ENCODE results near the gene GFOD1. TPM values are rescaled to one million over a fixed set of nuclear protein-coding genes. Genes with fewer than 3 reads are reported as not detected.

The GFOD1 gene
- total RNA-seq, 1 experiment from 2014 or later = 0.62 TPM

DNA sequence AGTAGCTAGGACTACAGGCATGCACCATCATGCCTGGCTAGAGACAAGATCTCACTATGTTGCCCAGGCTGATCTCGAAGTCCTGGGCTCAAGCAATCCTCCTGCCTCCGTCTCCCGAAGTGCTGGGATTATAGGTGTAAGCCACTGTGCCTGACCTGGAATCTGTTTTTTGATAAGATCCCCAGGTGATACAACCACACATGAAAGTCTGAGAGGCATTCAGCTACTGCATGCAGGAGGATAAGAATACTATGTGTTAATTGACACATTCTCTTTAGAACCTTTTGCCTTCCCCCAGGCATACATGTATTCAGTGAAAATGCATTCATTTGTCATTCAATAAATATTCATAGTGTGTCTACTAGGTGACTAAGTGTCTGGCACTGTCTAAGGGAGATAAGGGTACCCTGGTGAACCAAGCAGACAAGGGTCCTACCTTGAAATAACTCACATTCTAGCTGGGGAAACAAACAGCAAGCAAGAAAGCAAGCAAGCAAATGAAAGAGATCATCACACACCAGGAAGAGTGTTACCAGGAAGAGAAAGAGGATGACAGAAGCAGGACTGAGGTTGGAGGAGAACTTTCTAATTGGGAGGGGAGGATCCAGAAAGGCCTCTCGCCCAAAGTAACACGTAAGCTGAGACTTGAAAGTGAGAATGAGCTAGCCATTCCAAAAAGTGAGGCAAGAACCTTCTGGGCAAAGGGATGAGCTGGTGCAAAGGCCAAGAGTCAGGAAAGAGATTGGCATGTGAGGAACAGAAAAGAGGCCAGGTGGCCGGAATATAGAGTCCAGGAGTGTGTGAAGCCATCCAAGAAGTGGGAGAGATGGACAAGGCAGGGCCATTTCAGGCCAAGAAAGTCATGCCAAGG is 6.5 kb downstream of the GFOD1 start:
- ATAC-seq (no peak), DNase-seq (ENCODE audit: low read depth, low spot score) (no peak)
- H3K4me3 ChIP-seq (ENCODE audit: low read depth in 2 of 2, low read length in 2 of 2) = no peak overlapping the region
- TF ChIP-seq POLR2AphosphoS5 (IDR thresholded peaks at IDR 0.05; ENCODE audit: low read depth, low read length) (no peak), TCF7L2 (IDR thresholded peaks at IDR 0.05; ENCODE audit: low read depth, low read length) (no peak), SIN3A (IDR thresholded peaks at IDR 0.05; ENCODE audit: borderline replicate concordance, insufficient read depth, low read depth, low read length) (no peak)
- TF ChIP-seq, protein P1, sequence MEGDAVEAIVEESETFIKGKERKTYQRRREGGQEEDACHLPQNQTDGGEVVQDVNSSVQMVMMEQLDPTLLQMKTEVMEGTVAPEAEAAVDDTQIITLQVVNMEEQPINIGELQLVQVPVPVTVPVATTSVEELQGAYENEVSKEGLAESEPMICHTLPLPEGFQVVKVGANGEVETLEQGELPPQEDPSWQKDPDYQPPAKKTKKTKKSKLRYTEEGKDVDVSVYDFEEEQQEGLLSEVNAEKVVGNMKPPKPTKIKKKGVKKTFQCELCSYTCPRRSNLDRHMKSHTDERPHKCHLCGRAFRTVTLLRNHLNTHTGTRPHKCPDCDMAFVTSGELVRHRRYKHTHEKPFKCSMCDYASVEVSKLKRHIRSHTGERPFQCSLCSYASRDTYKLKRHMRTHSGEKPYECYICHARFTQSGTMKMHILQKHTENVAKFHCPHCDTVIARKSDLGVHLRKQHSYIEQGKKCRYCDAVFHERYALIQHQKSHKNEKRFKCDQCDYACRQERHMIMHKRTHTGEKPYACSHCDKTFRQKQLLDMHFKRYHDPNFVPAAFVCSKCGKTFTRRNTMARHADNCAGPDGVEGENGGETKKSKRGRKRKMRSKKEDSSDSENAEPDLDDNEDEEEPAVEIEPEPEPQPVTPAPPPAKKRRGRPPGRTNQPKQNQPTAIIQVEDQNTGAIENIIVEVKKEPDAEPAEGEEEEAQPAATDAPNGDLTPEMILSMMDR (IDR thresholded peaks at IDR 0.05) = no peak
- TF ChIP-seq, protein P2, sequence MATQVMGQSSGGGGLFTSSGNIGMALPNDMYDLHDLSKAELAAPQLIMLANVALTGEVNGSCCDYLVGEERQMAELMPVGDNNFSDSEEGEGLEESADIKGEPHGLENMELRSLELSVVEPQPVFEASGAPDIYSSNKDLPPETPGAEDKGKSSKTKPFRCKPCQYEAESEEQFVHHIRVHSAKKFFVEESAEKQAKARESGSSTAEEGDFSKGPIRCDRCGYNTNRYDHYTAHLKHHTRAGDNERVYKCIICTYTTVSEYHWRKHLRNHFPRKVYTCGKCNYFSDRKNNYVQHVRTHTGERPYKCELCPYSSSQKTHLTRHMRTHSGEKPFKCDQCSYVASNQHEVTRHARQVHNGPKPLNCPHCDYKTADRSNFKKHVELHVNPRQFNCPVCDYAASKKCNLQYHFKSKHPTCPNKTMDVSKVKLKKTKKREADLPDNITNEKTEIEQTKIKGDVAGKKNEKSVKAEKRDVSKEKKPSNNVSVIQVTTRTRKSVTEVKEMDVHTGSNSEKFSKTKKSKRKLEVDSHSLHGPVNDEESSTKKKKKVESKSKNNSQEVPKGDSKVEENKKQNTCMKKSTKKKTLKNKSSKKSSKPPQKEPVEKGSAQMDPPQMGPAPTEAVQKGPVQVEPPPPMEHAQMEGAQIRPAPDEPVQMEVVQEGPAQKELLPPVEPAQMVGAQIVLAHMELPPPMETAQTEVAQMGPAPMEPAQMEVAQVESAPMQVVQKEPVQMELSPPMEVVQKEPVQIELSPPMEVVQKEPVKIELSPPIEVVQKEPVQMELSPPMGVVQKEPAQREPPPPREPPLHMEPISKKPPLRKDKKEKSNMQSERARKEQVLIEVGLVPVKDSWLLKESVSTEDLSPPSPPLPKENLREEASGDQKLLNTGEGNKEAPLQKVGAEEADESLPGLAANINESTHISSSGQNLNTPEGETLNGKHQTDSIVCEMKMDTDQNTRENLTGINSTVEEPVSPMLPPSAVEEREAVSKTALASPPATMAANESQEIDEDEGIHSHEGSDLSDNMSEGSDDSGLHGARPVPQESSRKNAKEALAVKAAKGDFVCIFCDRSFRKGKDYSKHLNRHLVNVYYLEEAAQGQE (IDR thresholded peaks at IDR 0.05; ENCODE audit: insufficient read depth in 1 of 2, low read depth in 2 of 2, low read length in 1 of 2) = no peak
- no TSS peak for BruUV-seq (replicated peaks)
- H3K27me3 ChIP-seq (ENCODE audit: control insufficient read depth, insufficient read depth, low read length) = peaks cover 19% of the 10 kb centered on the region; the same call in 1 of the 2 replicates
- in situ Hi-C loops (cut with HindIII; ENCODE audit: low pct_unique_long_range_greater_than_20kb, low sequenced_read_pairs) = no loop called here
- POLR2A ChIA-PET = no interaction called here
- intact Hi-C loops (cut with micrococcal nuclease; ENCODE audit: unreplicated experiment) = no loop called here
- no peaks in the 10 kb centered on the region for H3K9me3 ChIP-seq (ENCODE audit: control insufficient read depth, insufficient read depth, low read depth, low read length)
- H3K4me1 ChIP-seq (ENCODE audit: control insufficient read depth, insufficient read depth, low read length) = no peaks in the 10 kb centered on the region; the same call in 1 of the 2 replicates
- no peaks in the 10 kb centered on the region for H3K36me3 ChIP-seq (ENCODE audit: control insufficient read depth, insufficient read depth, low read length)
- CTCF ChIA-PET = no interaction called here
- no peak overlapping the region for H3K27ac ChIP-seq (ENCODE audit: low read length)

DNA sequence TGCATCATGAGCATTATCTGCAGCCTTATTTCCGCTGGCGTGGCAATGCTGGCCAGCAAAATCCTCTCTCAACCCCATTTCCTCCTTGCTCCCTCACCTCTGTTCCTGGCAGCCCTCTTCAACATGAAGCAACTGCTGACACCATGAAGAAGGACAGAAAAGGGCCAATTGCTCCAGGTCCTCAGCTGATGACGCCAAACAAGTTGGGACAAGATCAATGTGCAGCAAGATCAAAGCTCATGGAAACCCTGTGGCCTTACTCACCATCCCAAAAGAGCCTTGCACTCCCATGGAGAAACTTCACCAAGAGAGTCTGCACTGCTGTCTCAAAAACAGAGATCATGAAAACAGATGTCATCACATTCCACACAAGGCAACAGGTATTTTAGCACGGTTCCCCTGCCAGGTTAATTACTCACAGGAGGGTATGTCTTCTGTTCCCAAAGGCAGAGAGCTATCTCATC is 7.4 kb downstream of the GFOD1 start:
- peaks cover 10% of the 10 kb centered on the region; the same call in 1 of the 2 replicates for H3K27me3 ChIP-seq (ENCODE audit: control insufficient read depth, insufficient read depth, low read length)
- POLR2A ChIA-PET = no interaction called here
- in situ Hi-C loops (cut with HindIII; ENCODE audit: low pct_unique_long_range_greater_than_20kb, low sequenced_read_pairs) = no loop called here
- CTCF ChIA-PET = no interaction called here
- H3K4me3 ChIP-seq (ENCODE audit: low read depth in 2 of 2, low read length in 2 of 2) = no peak overlapping the region
- intact Hi-C loops (cut with micrococcal nuclease; ENCODE audit: unreplicated experiment) = no loop called here
- H3K27ac ChIP-seq (ENCODE audit: low read length) = no peak overlapping the region
- BruUV-seq (replicated peaks) = no TSS peak
- DNase-seq (ENCODE audit: low read depth, low spot score) = no peak
- ATAC-seq = no peak
- H3K36me3 ChIP-seq (ENCODE audit: control insufficient read depth, insufficient read depth, low read length) = no peaks in the 10 kb centered on the region
- H3K4me1 ChIP-seq (ENCODE audit: control insufficient read depth, insufficient read depth, low read length) = no peaks in the 10 kb centered on the region; the same call in 1 of the 2 replicates
- no peak for TF ChIP-seq TCF7L2 (IDR thresholded peaks at IDR 0.05; ENCODE audit: low read depth, low read length)
- TF ChIP-seq, protein P2 (IDR thresholded peaks at IDR 0.05; ENCODE audit: insufficient read depth in 1 of 2, low read depth in 2 of 2, low read length in 1 of 2) = no peak
- TF ChIP-seq, protein P1 (IDR thresholded peaks at IDR 0.05) = no peak
- no peak for TF ChIP-seq SIN3A (IDR thresholded peaks at IDR 0.05; ENCODE audit: borderline replicate concordance, insufficient read depth, low read depth, low read length)
- no peak for TF ChIP-seq POLR2AphosphoS5 (IDR thresholded peaks at IDR 0.05; ENCODE audit: low read depth, low read length)
- H3K9me3 ChIP-seq (ENCODE audit: control insufficient read depth, insufficient read depth, low read depth, low read length) = no peaks in the 10 kb centered on the region

All from Panc1 (cell line).